ENCODE data around the gene ISYNA1. TPM values are rescaled to one million over a fixed set of nuclear protein-coding genes. Genes with fewer than 3 reads are reported as not detected.
A peak's percentile ranks its signal among the peaks of the same experiment; 100 is the strongest.

Gene ISYNA1
- total RNA-seq, 6 donors from 2014 or later, result 14.5 to 55.5 (median 20.0) TPM

GRCh38 chr19:18442941-18443340 lies 5.0 kb upstream of the ISYNA1 start:
- Histone ChIP-seq H3K36me3 (peaks cover 22 to 50% (median 40%) of the 10 kb centered on the region in 4 donors), H3K9me3 (no peaks in the 10 kb centered on the region), H3K4me1 (peaks cover 9 to 25% (median 11%) of the 10 kb centered on the region in 4 donors), H3K27ac (no peak overlapping the region), H3K4me3 (no peak overlapping the region), H3K27me3 (no peaks in the 10 kb centered on the region)
- TF ChIP-seq EP300 (IDR thresholded peaks at IDR 0.05) (no peak), CTCF (IDR thresholded peaks at IDR 0.05) (no peak), POLR2AphosphoS5 (IDR thresholded peaks at IDR 0.05) (no peak), POLR2A (IDR thresholded peaks at IDR 0.05) (no peak)
- DNase-seq, result peak in 1 of 2 donors; percentile 64
- no peak for ATAC-seq (ENCODE audit: low FRiP score in 2 of 2)
- WGBS, 2 donors, result 87 to 91% methylated on average over 12 of the region's 12 CpGs

- Histone ChIP-seq H3K36me3 (peaks cover 22 to 43% (median 37%) of the 10 kb centered on the region in 4 donors), H3K27me3 (no peaks in the 10 kb centered on the region), H3K4me1 (peaks cover 16 to 34% (median 19%) of the 10 kb centered on the region in 4 donors), H3K9me3 (no peaks in the 10 kb centered on the region), H3K27ac (no peak overlapping the region), H3K4me3 (no peak overlapping the region)
- ATAC-seq (ENCODE audit: low FRiP score in 2 of 2), result no peak
- DNase-seq, result no peak
- TF ChIP-seq CTCF (IDR thresholded peaks at IDR 0.05) (no peak), EP300 (IDR thresholded peaks at IDR 0.05) (no peak), POLR2A (IDR thresholded peaks at IDR 0.05) (no peak), POLR2AphosphoS5 (IDR thresholded peaks at IDR 0.05) (no peak)
- 78 to 87% methylated on average over 5 of the region's 5 CpGs for WGBS, 2 donors
Observed at GRCh38 chr19:18441804-18442788, 4.2 kb upstream of the ISYNA1 start.

- DNase-seq, result peak in 1 of 2 donors; percentile 66
- Histone ChIP-seq H3K4me1 (peaks cover 23 to 39% (median 27%) of the 10 kb centered on the region in 4 donors), H3K27ac (no peak overlapping the region), H3K36me3 (peaks cover 16 to 34% (median 30%) of the 10 kb centered on the region in 4 donors), H3K9me3 (no peaks in the 10 kb centered on the region), H3K4me3 (no peak overlapping the region), H3K27me3 (no peaks in the 10 kb centered on the region)
- ATAC-seq (ENCODE audit: low FRiP score in 2 of 2), result no peak
- TF ChIP-seq CTCF (IDR thresholded peaks at IDR 0.05) (no peak), POLR2A (IDR thresholded peaks at IDR 0.05) (no peak), POLR2AphosphoS5 (IDR thresholded peaks at IDR 0.05) (no peak), EP300 (IDR thresholded peaks at IDR 0.05) (no peak)
- WGBS, 2 donors, result 87 to 92% methylated on average over 16 to 17 of the region's 23 CpGs
Observed at GRCh38 chr19:18440936-18441803, 3.2 kb upstream of the ISYNA1 start.

GRCh38 chr19:18440415-18440877 lies 2.5 kb upstream of the ISYNA1 start:
- Histone ChIP-seq H3K4me1 (peaks cover 23 to 40% (median 27%) of the 10 kb centered on the region in 4 donors), H3K36me3 (peaks cover 13 to 33% (median 22%) of the 10 kb centered on the region in 4 donors), H3K27ac (no peak overlapping the region), H3K9me3 (no peaks in the 10 kb centered on the region), H3K27me3 (no peaks in the 10 kb centered on the region), H3K4me3 (no peak overlapping the region)
- 55 to 68% methylated on average over 5 to 11 of the region's 11 CpGs for WGBS, 2 donors
- DNase-seq (peak in 1 of 2 donors; percentile 22), ATAC-seq (ENCODE audit: low FRiP score in 2 of 2) (no peak)
- TF ChIP-seq POLR2AphosphoS5 (IDR thresholded peaks at IDR 0.05) (no peak), POLR2A (IDR thresholded peaks at IDR 0.05) (no peak), CTCF (IDR thresholded peaks at IDR 0.05) (no peak), EP300 (IDR thresholded peaks at IDR 0.05) (no peak)
